Thyroid gland (tissue), 4 donors: ENCODE data around the gene ZBTB25. TPM values are rescaled to one million over a fixed set of nuclear protein-coding genes. Genes with fewer than 3 reads are reported as not detected.

Experiments
- DNase-seq, 2 donors: peaks; one replicate each; pipeline ENCODE4 v3.0.0-alpha.2; 2019
- H3K27ac ChIP-seq, 3 donors: fragments of 200-600 bp; sonication (generic); 1 replicate in 2 of 3; 2 replicates in 1 of 3; pipeline ENCODE4 v1.5.1; 2016 to 2019; ENCODE audit warnings: mild to moderate bottlenecking in 1 of 3, moderate library complexity in 1 of 3
- H3K27me3 ChIP-seq: fragments of 200-600 bp; sonication (generic); one replicate; pipeline ENCODE4 v1.5.1; 2019
- H3K36me3 ChIP-seq, 2 donors: fragments of 200-600 bp; sonication (generic); one replicate each; pipeline ENCODE4 v1.5.1; 2016 to 2019
- H3K4me1 ChIP-seq, 2 donors: fragments of 200-600 bp; sonication (generic); one replicate each; pipeline ENCODE4 v1.5.1; 2017 to 2019
- H3K4me3 ChIP-seq, 3 donors: fragments of 200-600 bp; sonication (generic); replicated peaks in 1 of 3; 1 replicate in 2 of 3; 2 replicates in 1 of 3; pipeline ENCODE4 v1.5.1; 2016; ENCODE audit warnings: mild to moderate bottlenecking in 1 of 3
- H3K9me3 ChIP-seq: fragments of 200-600 bp; sonication (generic); one replicate; pipeline ENCODE4 v1.5.1; 2017
- POLR2A ChIP-seq, 2 donors: fragments of 450-650 bp; IDR thresholded peaks; one replicate each; pipeline ENCODE4 v1.6.1; 2017; ENCODE audit warnings: antibody characterized with exemption in 2 of 2, mild to moderate bottlenecking in 2 of 2, moderate library complexity in 1 of 2
- WGBS, 2 donors: methylation state at CpG; one replicate each; pipeline ENCODE4 v1.1.5; 2017; 5-methylcytosine and 5-hydroxymethylcytosine counted together
- intact Hi-C: fragments of 100-400 bp; cut with DNase I; formaldehyde crosslinking; loops from one replicate; pipeline ENCODE4 v1.15.1; 2023
- total RNA-seq, 4 donors: library from RNA; depleted of rRNA; stranded (reverse); fragments of >200 nt; gene quantifications; one replicate each; pipeline ENCODE4 v1.2.3, GENCODE V29; 2016
- TF ChIP-seq, protein P1 (sequence below), 6 experiments: fragments of 200-600 bp in 3 of 6; fragments of 450-650 bp in 3 of 6; sonication (generic) in 3 of 6; IDR thresholded peaks; one replicate each; pipeline ENCODE4 v1.5.1; 2016 to 2019; ENCODE audit warnings: antibody characterized with exemption in 6 of 6, mild to moderate bottlenecking in 2 of 6, inconsistent platforms in 1 of 6, moderate library complexity in 1 of 6

ZBTB25 gene
- total RNA-seq, 4 donors from 2014 or later: 15.9 to 23.0 (median 17.7) TPM

- DNase-seq: no peak
- no peak for TF ChIP-seq POLR2A (IDR thresholded peaks at IDR 0.05)
- TF ChIP-seq, protein P1, sequence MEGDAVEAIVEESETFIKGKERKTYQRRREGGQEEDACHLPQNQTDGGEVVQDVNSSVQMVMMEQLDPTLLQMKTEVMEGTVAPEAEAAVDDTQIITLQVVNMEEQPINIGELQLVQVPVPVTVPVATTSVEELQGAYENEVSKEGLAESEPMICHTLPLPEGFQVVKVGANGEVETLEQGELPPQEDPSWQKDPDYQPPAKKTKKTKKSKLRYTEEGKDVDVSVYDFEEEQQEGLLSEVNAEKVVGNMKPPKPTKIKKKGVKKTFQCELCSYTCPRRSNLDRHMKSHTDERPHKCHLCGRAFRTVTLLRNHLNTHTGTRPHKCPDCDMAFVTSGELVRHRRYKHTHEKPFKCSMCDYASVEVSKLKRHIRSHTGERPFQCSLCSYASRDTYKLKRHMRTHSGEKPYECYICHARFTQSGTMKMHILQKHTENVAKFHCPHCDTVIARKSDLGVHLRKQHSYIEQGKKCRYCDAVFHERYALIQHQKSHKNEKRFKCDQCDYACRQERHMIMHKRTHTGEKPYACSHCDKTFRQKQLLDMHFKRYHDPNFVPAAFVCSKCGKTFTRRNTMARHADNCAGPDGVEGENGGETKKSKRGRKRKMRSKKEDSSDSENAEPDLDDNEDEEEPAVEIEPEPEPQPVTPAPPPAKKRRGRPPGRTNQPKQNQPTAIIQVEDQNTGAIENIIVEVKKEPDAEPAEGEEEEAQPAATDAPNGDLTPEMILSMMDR (IDR thresholded peaks at IDR 0.05): no peak
- no peaks in the 10 kb centered on the region for H3K27me3 ChIP-seq
- WGBS, 2 donors: 86 to 91% methylated on average over 5 of the region's 5 CpGs
- H3K36me3 ChIP-seq: peaks cover 0 to 4% of the 10 kb centered on the region in 2 donors
- no peak overlapping the region for H3K27ac ChIP-seq
- intact Hi-C loops: no loop called here
- H3K9me3 ChIP-seq: no peaks in the 10 kb centered on the region
- no peak overlapping the region for H3K4me3 ChIP-seq
- H3K4me1 ChIP-seq: no peaks in the 10 kb centered on the region
Observed at GRCh38 chr14:64410084-64410774, 93.4 kb downstream of the ZBTB25 start.

- no peak overlapping the region for H3K27ac ChIP-seq
- no peaks in the 10 kb centered on the region for H3K27me3 ChIP-seq
- H3K36me3 ChIP-seq: no peaks in the 10 kb centered on the region
- H3K4me3 ChIP-seq: no peak overlapping the region
- intact Hi-C loops: no loop called here
- no peaks in the 10 kb centered on the region for H3K4me1 ChIP-seq
- 89 to 90% methylated on average over 7 of the region's 7 CpGs for WGBS, 2 donors
- no peaks in the 10 kb centered on the region for H3K9me3 ChIP-seq
- no peak for DNase-seq
- TF ChIP-seq, protein P1 (IDR thresholded peaks at IDR 0.05): no peak
- TF ChIP-seq POLR2A (IDR thresholded peaks at IDR 0.05): no peak
Observed at GRCh38 chr14:64409126-64409920, 94.3 kb downstream of the ZBTB25 start.

GRCh38 chr14:64407329-64407728 lies 96.3 kb downstream of the ZBTB25 start:
- intact Hi-C loops: no loop called here
- TF ChIP-seq, protein P1 (IDR thresholded peaks at IDR 0.05): no peak
- no peak for TF ChIP-seq POLR2A (IDR thresholded peaks at IDR 0.05)
- Histone ChIP-seq H3K4me3 (no peak overlapping the region), H3K4me1 (no peaks in the 10 kb centered on the region), H3K27me3 (no peaks in the 10 kb centered on the region), H3K36me3 (no peaks in the 10 kb centered on the region), H3K27ac (no peak overlapping the region), H3K9me3 (no peaks in the 10 kb centered on the region)
- DNase-seq: no peak
- WGBS, 2 donors: 90 to 100% methylated on average over 2 of the region's 2 CpGs

- intact Hi-C loops: no loop called here
- no peaks in the 10 kb centered on the region for H3K27me3 ChIP-seq
- no peak overlapping the region for H3K4me3 ChIP-seq
- TF ChIP-seq POLR2A (IDR thresholded peaks at IDR 0.05): no peak
- TF ChIP-seq, protein P1 (IDR thresholded peaks at IDR 0.05): no peak
- H3K4me1 ChIP-seq: peaks cover 6 to 8% of the 10 kb centered on the region in 2 donors
- H3K36me3 ChIP-seq: no peaks in the 10 kb centered on the region
- DNase-seq: no peak
- H3K27ac ChIP-seq: no peak overlapping the region
- H3K9me3 ChIP-seq: no peaks in the 10 kb centered on the region
- WGBS, 2 donors: 98% methylated on average over 4 of the region's 4 CpGs
Observed at GRCh38 chr14:64405295-64405694, 98.3 kb downstream of the ZBTB25 start.

DNA sequence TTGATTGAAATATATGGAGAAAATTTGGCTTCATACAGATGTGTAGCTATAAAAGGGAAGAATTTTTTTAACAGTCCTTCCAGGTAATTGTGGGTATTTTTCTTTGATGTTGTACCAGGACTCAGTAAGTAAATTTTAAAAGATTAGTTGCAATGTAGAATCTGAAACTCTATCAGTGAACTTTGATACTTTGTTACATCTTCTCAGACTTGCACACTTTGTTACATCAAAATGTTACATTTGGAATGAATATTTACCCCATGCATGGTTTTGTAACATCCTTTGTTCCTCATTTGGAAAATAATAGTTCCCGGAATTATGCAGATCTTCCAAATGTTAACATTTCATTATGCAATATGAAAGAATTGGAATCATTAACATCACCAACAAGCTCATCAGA lies 101.7 kb downstream of the ZBTB25 start:
- Histone ChIP-seq H3K27me3 (no peaks in the 10 kb centered on the region), H3K27ac (no peak overlapping the region), H3K4me3 (no peak overlapping the region), H3K36me3 (no peaks in the 10 kb centered on the region), H3K4me1 (peaks cover 6 to 8% of the 10 kb centered on the region in 2 donors), H3K9me3 (no peaks in the 10 kb centered on the region)
- DNase-seq: no peak
- 88 to 89% methylated on average over 1 of the region's 1 CpG for WGBS, 2 donors
- intact Hi-C loops: no loop called here
- TF ChIP-seq, protein P1 (IDR thresholded peaks at IDR 0.05): no peak
- TF ChIP-seq POLR2A (IDR thresholded peaks at IDR 0.05): no peak
